Activated naive CD4-positive, alpha-beta T cell treated with anti-CD3 and anti-CD28 coated beads, Interleukin-2, amount 50 U/mL, for 72 hours (primary cell): ENCODE data around the gene BCL2L1. TPM values are rescaled to one million over a fixed set of nuclear protein-coding genes. Genes with fewer than 3 reads are reported as not detected.

ENCODE experiments used
- ATAC-seq, 2 donors: fragments of 150-1000 bp; cut with Tn5 transposase; 2 replicates each; pipeline ENCODE4 v1.10.0; 2021; ENCODE audit warnings: mild to moderate bottlenecking in 2 of 2, moderate library complexity in 2 of 2
- DNase-seq, 2 donors: peaks; one replicate each; pipeline ENCODE4 v3.0.0; 2021 to 2022; ENCODE audit warnings: low spot score in 2 of 2
- H3K27ac Mint-ChIP-seq, 2 donors: one replicate each; pipeline ENCODE4 v1.8.0; 2022; ENCODE audit warnings: mild to moderate bottlenecking in 2 of 2, mixed read lengths in 2 of 2
- H3K36me3 Mint-ChIP-seq, 2 donors: one replicate each; pipeline ENCODE4 v1.8.0; 2022; ENCODE audit warnings: mixed read lengths in 2 of 2
- H3K9me3 Mint-ChIP-seq, 2 donors: one replicate each; pipeline ENCODE4 v1.8.0; 2022; ENCODE audit warnings: mixed read lengths in 2 of 2
- total RNA-seq, 2 donors: library from RNA; stranded (reverse); gene quantifications; one replicate each; pipeline ENCODE4 v1.2.3, GENCODE V29; 2022

Gene BCL2L1
- total RNA-seq, 2 donors from 2014 or later, result 86.6 to 143 TPM

DNA sequence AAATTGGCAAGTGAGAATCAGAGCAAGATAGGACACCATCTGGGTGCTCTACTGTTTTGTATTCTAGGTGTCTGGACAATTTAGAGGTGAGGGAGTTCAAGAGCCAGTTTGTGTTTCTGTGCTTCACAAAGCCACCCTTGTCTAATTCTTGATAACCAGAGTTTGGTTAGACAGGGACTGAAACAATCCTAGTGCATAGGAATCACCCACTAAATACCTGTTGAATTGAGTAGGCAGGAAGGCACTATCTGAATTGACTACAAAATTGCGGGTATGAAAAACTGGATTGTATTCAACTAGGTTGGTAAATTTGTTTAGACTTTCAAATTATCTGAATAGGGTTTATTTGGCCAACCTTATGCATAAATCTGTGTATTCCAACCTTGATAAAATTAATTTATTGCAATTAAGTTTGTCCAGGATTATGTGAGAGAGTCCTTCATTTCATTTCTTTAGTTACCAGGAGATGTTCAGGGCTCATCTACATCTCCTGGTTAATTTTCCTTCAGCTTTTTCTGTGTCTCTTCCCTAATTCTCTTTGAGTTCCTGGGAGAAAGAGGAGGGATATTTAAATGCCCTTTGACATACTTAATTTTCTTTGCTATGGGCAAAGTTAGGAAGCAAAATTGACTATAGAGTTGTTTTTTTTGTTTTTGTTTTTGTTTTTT is 18.1 kb upstream of the BCL2L1 start:
- no peak for ATAC-seq
- no peak for DNase-seq
- Mint-ChIP-seq H3K36me3 (peaks cover 0 to 12% of the 10 kb centered on the region in 2 donors), H3K9me3 (no peaks in the 10 kb centered on the region), H3K27ac (no peak overlapping the region)

DNA sequence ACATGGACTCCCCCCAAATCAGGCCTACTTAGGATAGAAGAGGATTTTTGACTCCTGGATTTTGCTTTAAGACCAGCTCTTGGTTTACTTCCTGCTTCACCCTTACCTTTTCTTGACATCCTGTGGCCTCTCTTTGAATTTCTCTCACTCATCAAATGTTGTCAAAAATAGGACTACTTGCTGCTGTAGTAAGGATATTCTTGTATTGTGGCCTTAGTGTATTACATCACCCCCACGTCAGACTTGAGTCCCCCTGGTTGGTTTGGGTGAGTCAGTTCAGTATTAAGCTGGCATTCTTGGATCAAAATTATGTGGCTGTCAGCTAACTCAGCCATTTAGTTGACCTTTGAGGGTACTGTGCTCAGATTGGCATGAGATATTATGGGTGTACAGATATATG is 17.5 kb upstream of the BCL2L1 start:
- Mint-ChIP-seq H3K27ac (no peak overlapping the region), H3K36me3 (peaks cover 0 to 12% of the 10 kb centered on the region in 2 donors), H3K9me3 (no peaks in the 10 kb centered on the region)
- ATAC-seq (peak; percentile 28 to 76), DNase-seq (no peak)

DNA sequence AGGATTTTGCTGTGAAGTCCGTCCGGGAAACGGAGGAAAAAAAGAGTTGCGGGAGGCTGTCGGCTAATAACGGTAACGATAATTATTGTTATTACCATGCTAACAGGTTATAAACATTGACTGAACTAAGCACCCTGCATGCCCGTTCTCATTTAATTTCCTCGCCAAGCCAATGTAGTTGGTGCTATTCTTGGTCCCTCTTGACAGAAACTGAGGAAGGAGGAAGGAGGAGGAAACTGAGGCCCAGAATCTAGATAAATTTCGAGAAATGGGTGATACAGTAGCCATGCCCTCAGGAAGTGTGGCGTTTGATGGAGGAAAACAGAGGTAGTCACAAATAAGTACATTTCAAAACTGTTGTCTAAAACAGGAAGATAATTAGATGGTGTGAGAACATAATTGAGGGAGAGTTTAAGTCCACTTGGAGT is 16.9 kb upstream of the BCL2L1 start:
- DNase-seq, result no peak
- Mint-ChIP-seq H3K9me3 (no peaks in the 10 kb centered on the region), H3K27ac (no peak overlapping the region), H3K36me3 (peaks cover 0 to 11% of the 10 kb centered on the region in 2 donors)
- ATAC-seq, result no peak

DNA sequence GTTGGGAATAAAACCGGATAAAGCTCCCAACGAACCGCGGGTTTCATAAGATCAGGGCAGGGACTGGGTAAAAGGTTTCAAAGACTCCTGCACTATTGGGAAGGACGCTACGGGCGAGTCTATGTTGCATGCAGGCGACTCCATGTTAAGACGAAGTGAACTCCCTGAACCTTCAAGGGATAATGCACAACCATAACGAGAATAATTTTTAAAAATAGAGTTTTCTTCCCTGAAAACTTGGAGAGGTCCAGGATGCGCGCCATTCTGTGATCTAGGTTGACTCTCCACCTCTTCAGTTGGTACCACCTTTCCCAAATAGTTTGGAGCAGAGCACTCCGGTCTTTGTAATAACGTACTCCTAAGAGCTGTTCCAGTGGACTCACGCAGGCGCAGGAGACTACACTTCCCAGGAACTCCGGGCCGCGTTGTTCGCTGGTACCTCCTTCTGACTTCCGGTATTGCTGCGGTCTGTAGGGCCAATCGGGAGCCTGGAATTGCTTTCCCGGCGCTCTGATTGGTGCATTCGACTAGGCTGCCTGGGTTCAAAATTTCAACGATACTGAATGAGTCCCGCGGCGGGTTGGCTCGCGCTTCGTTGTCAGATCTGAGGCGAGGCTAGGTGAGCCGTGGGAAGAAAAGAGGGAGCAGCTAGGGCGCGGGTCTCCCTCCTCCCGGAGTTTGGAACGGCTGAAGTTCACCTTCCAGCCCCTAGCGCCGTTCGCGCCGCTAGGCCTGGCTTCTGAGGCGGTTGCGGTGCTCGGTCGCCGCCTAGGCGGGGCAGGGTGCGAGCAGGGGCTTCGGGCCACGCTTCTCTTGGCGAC is 16.3 kb upstream of the BCL2L1 start, which contains the start of gene TPX2:
Gene TPX2 (plus strand): TSS at position 562 of the 821 bp plus-strand sequence. CDS start 18,187 bp downstream, outside the sequence.
- ATAC-seq, result peak; percentile 95 to 99
- peak; percentile 80 to 91 for DNase-seq
- Mint-ChIP-seq H3K27ac (no peak within 1 kb of the TSS), H3K36me3 (peaks cover 0 to 7% of the 10 kb centered on the region in 2 donors), H3K9me3 (no peaks in the 10 kb centered on the region)

DNA sequence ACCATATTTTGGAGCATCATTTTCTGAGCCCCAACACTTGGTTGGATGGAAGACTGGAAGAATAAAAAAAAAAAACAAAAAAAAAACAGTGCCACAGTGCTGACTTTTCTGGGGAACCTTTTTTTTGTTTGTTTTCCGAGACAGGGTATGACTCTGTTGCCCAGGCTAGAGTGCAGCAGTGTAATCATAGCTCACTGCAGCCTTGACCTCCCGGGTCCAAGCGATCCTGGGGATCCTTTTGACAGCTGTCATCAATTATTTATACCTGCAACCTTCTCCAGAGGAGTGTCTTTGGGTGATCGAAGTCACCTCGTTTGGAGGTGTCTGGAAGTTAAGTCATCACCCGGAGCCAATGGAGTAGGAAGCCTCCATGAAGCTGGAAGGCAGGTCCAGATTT is 8.7 kb upstream of the BCL2L1 start:
- Mint-ChIP-seq H3K9me3 (no peaks in the 10 kb centered on the region), H3K36me3 (no peaks in the 10 kb centered on the region), H3K27ac (no peak overlapping the region)
- DNase-seq (no peak), ATAC-seq (no peak)

DNA sequence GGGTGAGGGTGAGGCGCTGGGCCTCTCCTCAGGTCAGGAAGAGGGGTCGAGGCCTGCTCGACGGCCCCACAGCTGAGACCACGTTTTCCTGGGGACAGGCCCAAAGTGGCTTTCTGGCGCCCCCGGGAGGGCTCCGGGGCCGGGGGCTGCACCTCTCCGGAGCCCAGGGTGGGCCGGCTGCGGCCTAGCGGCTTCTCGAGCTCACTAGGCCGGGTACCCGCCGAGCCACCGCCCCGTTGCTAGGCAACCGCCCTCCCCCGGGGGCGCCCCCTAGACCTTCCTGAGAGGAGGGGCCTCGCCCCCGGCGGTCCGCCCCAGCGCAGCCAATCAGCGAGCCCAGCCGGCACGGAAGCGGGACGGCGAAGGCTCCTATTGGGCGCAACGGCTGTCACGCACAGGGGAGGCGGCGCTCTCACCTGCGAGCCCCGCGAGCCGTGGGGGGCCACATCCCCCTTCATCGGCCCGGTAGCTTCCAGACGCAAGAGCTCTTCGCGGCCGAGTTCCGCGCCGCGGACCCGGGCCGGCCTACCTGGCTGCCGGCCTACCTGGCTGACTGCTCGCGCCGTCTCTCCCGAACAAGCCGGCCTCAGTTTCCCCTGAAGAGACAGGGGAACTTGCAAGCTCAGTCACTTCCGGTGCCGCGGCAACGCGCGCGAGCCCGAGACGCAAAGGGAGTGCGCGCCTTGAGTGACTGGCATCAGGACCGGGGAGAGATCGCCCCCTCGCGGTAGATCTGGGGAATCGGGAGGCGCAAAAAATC is 831 bp upstream of the BCL2L1 start:
- DNase-seq (peak; percentile 97 to 100), ATAC-seq (peak; percentile 85 to 91)
- Mint-ChIP-seq H3K9me3 (no peaks in the 10 kb centered on the region), H3K36me3 (peaks cover 41 to 46% of the 10 kb centered on the region in 2 donors), H3K27ac (peak overlapping the region; percentile 99 to 100)

DNA sequence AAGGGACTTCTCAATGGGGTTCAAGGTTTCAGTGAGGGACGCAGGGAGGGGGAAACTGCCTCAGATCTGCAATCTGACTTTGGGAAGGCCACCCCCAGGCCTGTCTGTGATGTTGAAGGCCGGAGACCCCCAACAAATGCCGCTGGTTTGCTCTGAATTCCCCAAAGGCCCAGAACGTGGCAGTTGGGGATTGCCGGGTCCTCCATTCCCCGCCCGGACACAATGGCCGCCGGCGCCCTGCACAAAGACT is 326 bp upstream of the BCL2L1 start:
- no peaks in the 10 kb centered on the region for H3K9me3 Mint-ChIP-seq
- DNase-seq, result no peak
- peaks cover 45 to 52% of the 10 kb centered on the region in 2 donors for H3K36me3 Mint-ChIP-seq

DNA sequence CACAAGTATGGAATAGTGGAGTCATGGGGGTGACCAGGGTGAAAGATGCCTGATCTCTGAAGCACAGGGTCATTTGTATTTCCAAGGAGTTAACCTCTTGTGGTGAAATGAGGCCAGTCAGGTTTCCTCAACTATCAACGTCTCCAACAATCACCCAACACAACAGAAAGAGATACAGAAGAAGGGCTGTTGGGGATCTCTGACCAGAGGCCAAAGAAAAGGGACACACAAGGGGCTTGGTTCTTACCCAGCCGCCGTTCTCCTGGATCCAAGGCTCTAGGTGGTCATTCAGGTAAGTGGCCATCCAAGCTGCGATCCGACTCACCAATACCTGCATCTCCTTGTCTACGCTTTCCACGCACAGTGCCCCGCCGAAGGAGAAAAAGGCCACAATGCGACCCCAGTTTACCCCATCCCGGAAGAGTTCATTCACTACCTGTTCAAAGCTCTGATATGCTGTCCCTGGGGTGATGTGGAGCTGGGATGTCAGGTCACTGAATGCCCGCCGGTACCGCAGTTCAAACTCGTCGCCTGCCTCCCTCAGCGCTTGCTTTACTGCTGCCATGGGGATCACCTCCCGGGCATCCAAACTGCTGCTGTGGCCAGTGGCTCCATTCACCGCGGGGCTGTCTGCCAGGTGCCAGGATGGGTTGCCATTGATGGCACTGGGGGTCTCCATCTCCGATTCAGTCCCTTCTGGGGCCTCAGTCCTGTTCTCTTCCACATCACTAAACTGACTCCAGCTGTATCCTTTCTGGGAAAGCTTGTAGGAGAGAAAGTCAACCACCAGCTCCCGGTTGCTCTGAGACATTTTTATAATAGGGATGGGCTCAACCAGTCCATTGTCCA is 1.0 kb downstream of the BCL2L1 start:
- ATAC-seq (no peak), DNase-seq (peak in 1 of 2 donors; percentile 65)
- Mint-ChIP-seq H3K36me3 (peaks cover 59 to 64% of the 10 kb centered on the region in 2 donors), H3K27ac (peak overlapping the region; percentile 99 to 100), H3K9me3 (no peaks in the 10 kb centered on the region)

More for the DNA sequence above, 326 bp upstream of the BCL2L1 start:
- no peak for ATAC-seq
- H3K27ac Mint-ChIP-seq, result peak overlapping the region; percentile 99 to 100

DNA sequence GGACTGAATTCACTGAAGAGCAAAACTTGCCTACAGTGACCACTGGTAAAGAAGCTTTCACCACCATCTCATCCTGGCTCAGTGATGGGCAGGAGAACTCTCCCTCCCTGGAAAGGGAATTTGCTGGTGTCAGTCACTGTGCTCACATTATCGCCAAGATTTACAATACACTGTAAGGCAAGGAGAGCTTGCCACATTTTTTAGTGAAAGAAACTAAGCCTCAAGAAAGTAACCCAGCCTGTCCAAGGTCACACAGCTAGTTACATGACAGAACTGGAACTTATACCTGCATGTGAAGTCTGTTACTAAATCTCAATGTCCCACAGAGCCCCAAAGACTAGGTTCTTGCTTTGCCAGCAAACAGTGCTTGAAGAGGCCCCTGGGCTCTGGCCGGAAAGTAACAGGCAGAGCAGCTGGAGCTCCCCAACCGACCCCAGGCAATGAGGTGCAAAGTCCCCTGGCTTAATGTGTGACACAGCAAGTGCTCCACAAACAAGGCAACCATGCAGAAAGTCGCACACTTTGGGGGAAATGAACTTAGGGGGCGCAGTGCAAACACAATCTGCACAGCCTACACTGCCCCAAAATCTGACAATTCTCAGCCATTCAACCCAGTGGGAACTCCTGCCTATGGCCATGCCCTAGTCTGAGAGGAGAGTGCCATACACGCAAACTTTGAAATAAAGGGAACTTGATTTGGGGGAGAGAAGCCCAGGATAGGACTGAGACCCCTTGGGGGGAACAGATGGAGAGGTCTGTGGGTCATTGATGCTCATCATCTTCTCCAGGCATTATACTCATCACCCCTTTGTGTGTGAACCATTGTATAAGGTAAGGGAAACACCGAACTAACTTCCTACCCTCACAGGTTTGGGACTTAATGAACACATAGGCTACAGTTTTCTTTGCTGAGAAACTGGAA is 1.9 kb downstream of the BCL2L1 start:
- no peaks in the 10 kb centered on the region for H3K9me3 Mint-ChIP-seq
- peaks cover 67 to 73% of the 10 kb centered on the region in 2 donors for H3K36me3 Mint-ChIP-seq
- ATAC-seq (no peak), DNase-seq (no peak)
- peak overlapping the region; percentile 99 to 100 for H3K27ac Mint-ChIP-seq

DNA sequence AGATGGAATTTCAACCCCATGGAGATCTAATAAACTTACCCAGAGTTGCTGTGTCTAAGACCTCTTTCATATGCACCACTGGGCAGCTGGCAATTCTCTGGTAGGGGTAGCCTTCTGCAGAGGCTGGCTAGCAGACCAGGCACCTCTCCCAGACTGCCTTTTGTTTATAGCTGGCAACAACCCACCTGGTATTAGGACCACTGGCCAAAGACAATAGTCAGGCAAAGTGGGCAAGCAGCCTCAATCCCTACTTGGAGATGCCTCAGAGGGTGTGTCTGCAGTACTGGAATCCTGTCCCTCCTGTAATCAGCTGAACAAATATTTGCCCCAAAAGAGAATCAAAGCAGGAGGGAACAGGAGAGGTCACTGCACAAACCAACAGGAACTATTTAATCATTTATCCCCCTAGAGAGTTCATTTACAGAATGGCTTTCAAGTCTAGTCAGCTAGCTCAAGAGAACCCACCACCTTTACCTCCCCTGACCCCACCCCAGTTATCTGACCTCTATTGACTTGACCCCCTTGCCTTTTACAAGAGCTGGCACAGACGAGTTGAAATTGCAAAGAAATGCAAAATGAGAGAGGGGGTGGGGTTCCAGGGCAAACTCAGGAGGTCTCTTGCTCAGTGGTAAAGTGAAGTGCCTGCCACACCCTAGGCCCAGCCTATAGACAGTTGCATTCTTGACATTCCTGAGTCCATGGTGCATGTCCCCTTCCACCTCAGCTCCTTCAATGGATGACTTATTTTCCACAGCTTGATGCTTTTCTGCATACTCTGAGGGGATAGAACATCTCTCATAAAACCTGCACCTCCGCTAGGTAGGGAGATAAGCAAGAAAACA is 2.8 kb downstream of the BCL2L1 start:
- peaks cover 76 to 82% of the 10 kb centered on the region in 2 donors for H3K36me3 Mint-ChIP-seq
- H3K27ac Mint-ChIP-seq, result peak overlapping the region; percentile 83 to 100
- peaks cover 0 to 5% of the 10 kb centered on the region in 2 donors for H3K9me3 Mint-ChIP-seq
- no peak for ATAC-seq
- DNase-seq, result no peak

DNA sequence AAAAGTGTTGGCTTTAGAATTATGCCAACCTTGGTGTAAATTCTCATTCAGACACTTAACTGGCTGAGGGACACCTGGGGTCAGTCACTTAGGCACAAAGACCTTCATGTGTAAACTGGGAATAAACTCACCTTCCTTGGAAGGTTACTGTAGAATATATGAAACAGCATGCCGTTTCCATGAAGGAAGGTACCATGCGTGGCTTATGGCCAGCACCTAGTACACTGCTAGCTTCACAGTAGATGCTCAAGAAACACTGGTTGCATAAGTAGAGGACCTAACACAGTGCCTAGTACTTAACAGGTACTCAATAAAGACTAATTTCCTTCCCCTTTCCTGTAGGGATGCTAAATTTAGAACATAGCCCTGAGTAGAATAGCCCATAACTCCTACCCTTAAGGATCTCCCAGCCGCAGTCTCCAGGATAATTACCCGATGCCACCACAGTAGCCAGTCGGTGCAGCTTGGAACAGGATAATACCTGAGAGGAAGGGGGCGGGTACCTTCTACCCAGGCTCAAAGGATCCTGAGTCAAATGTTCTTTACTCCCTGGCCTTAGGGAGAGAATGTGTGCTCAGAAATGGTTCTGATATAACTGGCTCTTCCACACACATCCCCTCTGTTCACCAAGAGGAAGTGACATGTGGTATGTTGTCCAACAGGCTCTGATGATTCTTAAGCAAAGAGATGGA is 3.6 kb downstream of the BCL2L1 start:
- DNase-seq (no peak), ATAC-seq (no peak)
- Mint-ChIP-seq H3K36me3 (peaks cover 84 to 86% of the 10 kb centered on the region in 2 donors), H3K9me3 (peaks cover 0 to 5% of the 10 kb centered on the region in 2 donors), H3K27ac (peak overlapping the region; percentile 83 to 100)

DNA sequence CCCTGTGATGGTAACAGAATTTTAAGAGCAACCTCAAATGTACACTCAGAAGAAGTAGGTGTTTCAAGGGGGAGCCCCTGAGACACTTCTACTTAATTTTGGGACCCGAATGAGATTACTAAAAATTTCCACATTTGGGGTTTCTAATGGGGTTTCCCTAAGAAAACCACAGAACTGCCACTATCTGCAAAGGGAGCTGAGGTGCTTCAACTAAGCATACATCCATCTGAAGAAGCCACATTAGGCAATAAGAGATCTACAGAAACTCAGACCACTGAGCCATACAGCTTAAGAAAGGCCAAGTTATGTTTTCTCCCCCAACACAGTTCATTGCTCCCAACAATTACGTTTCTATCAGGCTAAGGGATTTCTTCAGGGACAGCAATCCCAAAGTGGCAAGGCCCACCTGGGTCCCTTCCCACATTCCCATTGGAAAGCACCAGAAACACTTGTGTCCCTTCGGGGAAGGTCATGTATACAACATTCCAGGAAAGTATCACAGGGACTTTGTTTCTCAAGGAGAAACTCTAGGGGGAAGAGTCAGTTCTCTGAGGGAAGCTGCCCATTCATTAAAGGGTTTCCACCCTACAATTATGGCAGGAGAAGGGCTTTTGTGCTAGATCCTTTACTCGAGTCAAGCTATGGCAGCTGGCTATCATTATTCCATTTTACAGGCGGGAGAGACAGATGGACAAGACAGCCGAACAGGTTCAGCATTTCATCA is 5.0 kb downstream of the BCL2L1 start:
- Mint-ChIP-seq H3K36me3 (peaks cover 94 to 98% of the 10 kb centered on the region in 2 donors), H3K27ac (peak overlapping the region; percentile 94 to 100), H3K9me3 (peaks cover 0 to 5% of the 10 kb centered on the region in 2 donors)
- ATAC-seq (peak; percentile 59 to 69), DNase-seq (no peak)

DNA sequence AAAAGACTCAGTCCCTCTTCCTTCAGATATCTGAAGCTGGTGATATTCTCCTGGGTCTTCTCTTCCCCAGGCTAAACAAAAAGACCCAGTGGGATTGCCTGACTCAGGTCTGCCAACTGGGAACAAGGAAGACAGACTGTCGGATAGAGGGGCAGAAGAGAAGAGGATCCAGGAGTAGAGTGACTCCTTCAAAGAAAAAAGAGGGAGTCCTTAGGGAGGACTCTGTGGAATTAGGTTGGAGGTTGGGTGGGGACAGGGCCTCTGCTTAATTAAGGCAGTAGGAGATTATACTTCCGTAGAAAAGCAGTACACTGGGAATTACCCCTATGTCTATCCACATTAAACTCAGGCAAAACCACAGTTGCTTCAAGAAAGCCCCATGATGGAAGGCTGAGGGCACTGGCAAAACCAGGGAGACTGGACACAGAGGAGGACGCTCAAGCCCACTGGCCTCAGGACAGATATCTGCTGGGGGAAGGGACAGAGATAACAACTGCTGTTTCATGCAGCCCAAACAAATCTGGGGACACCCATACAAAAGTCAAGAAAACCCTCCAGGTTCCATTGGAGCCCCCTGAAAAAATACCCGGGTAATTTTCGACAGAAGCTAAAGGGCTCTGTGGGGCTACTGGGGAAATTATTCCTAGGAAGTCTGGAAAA is 5.7 kb downstream of the BCL2L1 start:
- ATAC-seq, result peak in 1 of 2 donors; percentile 8
- Mint-ChIP-seq H3K9me3 (peaks cover 0 to 5% of the 10 kb centered on the region in 2 donors), H3K36me3 (peaks cover 91 to 96% of the 10 kb centered on the region in 2 donors), H3K27ac (peak overlapping the region; percentile 94 to 100)
- DNase-seq, result peak in 1 of 2 donors; percentile 62
